ENCODE results near the gene SLC22A2.

The SLC22A2 gene

GRCh38 chr6:160278786-160279310 lies 20.2 kb upstream of the SLC22A2 start:
- no peak overlapping the region for H3K27ac ChIP-seq
- no peak for TF ChIP-seq ZFX (IDR thresholded peaks at IDR 0.05; ENCODE audit: borderline replicate concordance)
- TF ChIP-seq CTCF (IDR thresholded peaks at IDR 0.05), result no peak

GRCh38 chr6:160278311-160278710 lies 19.7 kb upstream of the SLC22A2 start:
- TF ChIP-seq ZFX (IDR thresholded peaks at IDR 0.05; ENCODE audit: borderline replicate concordance), result no peak
- no peak for TF ChIP-seq CTCF (IDR thresholded peaks at IDR 0.05)

GRCh38 chr6:160277546-160277945 lies 18.9 kb upstream of the SLC22A2 start:
- no peak for TF ChIP-seq ZFX (IDR thresholded peaks at IDR 0.05; ENCODE audit: borderline replicate concordance)
- TF ChIP-seq CTCF (IDR thresholded peaks at IDR 0.05), result no peak
- no peak overlapping the region for H3K27ac ChIP-seq

More at GRCh38 chr6:160278311-160278710, 19.7 kb upstream of the SLC22A2 start:
- H3K27ac ChIP-seq, result no peak overlapping the region

GRCh38 chr6:160277144-160277543 lies 18.5 kb upstream of the SLC22A2 start:
- TF ChIP-seq CTCF (IDR thresholded peaks at IDR 0.05), result no peak
- no peak for TF ChIP-seq ZFX (IDR thresholded peaks at IDR 0.05; ENCODE audit: borderline replicate concordance)

GRCh38 chr6:160276126-160276525 lies 17.5 kb upstream of the SLC22A2 start:
- no peak overlapping the region for H3K27ac ChIP-seq
- TF ChIP-seq ZFX (IDR thresholded peaks at IDR 0.05; ENCODE audit: borderline replicate concordance) (no peak), CTCF (IDR thresholded peaks at IDR 0.05) (no peak)

More at GRCh38 chr6:160277144-160277543, 18.5 kb upstream of the SLC22A2 start:
- H3K27ac ChIP-seq, result no peak overlapping the region

GRCh38 chr6:160275511-160276003 lies 16.9 kb upstream of the SLC22A2 start:
- H3K27ac ChIP-seq, result no peak overlapping the region

More at GRCh38 chr6:160275511-160276003, 16.9 kb upstream of the SLC22A2 start:
- no peak for TF ChIP-seq CTCF (IDR thresholded peaks at IDR 0.05)
